ENCODE results near the gene SPTBN1. TPM values are rescaled to one million over a fixed set of nuclear protein-coding genes. Genes with fewer than 3 reads are reported as not detected.

The SPTBN1 gene
- total and polyA plus RNA-seq, 2 experiments from 2014 or later: 122 to 341 TPM

- TF ChIP-seq, protein P1, sequence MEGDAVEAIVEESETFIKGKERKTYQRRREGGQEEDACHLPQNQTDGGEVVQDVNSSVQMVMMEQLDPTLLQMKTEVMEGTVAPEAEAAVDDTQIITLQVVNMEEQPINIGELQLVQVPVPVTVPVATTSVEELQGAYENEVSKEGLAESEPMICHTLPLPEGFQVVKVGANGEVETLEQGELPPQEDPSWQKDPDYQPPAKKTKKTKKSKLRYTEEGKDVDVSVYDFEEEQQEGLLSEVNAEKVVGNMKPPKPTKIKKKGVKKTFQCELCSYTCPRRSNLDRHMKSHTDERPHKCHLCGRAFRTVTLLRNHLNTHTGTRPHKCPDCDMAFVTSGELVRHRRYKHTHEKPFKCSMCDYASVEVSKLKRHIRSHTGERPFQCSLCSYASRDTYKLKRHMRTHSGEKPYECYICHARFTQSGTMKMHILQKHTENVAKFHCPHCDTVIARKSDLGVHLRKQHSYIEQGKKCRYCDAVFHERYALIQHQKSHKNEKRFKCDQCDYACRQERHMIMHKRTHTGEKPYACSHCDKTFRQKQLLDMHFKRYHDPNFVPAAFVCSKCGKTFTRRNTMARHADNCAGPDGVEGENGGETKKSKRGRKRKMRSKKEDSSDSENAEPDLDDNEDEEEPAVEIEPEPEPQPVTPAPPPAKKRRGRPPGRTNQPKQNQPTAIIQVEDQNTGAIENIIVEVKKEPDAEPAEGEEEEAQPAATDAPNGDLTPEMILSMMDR (IDR thresholded peaks at IDR 0.05; ENCODE audit: poor library complexity): no peak
- TF ChIP-seq EZH2 (IDR thresholded peaks at IDR 0.05; ENCODE audit: borderline replicate concordance) (no peak), EZH2phosphoT487 (IDR thresholded peaks at IDR 0.05; ENCODE audit: low read depth, severe bottlenecking, unreplicated experiment) (no peak)
- Histone ChIP-seq H4K20me1 (ENCODE audit: insufficient read depth, poor library complexity, severe bottlenecking) (no peaks in the 10 kb centered on the region), H3K27me3 (no peaks in the 10 kb centered on the region), H3K4me1 (ENCODE audit: insufficient read depth) (no peaks in the 10 kb centered on the region), H3K27ac (no peak overlapping the region), H2AFZ (no peak overlapping the region), H3K36me3 (replicated peaks; ENCODE audit: insufficient read depth, low read depth) (no peaks in the 10 kb centered on the region), H3K4me3 (no peak overlapping the region), H3K79me2 (no peaks in the 10 kb centered on the region), H3K9me3 (ENCODE audit: low read depth) (no peaks in the 10 kb centered on the region), H3K4me2 (no peak overlapping the region), H3K9me2 (replicated peaks; ENCODE audit: insufficient read depth) (no peaks in the 10 kb centered on the region)
- DNase-seq (ENCODE audit: low spot score): no peak
These were observed 18.5 kb upstream of the SPTBN1 start for GRCh38 chr2:54437588-54437987.

DNA sequence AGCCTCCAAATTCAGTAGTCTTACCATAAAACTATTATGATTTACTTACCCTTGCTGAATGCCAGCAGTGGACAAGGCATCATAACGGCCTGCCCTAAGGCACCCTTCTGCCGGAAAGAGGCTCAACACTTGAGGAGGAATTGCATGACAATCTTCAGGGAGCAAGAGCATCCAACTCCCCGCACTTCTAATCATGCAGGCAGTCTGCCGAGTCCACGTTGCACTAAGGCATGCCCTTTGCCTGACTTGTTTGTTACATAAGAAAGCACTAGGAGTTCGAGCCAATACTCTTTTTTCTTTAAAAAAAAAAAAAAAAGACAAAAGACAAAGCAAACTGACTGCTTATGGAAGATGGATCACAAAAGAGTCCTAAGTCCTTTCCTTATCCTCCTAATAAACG, 17.9 kb upstream of the SPTBN1 start:
- no peaks in the 10 kb centered on the region for H4K20me1 ChIP-seq (ENCODE audit: insufficient read depth, poor library complexity, severe bottlenecking)
- H3K9me2 ChIP-seq (replicated peaks; ENCODE audit: insufficient read depth): no peaks in the 10 kb centered on the region
- H3K9me3 ChIP-seq (ENCODE audit: low read depth): no peaks in the 10 kb centered on the region
- H3K36me3 ChIP-seq (replicated peaks; ENCODE audit: insufficient read depth, low read depth): no peaks in the 10 kb centered on the region
- H3K4me1 ChIP-seq (ENCODE audit: insufficient read depth): no peaks in the 10 kb centered on the region
- no peaks in the 10 kb centered on the region for H3K79me2 ChIP-seq
- no peak overlapping the region for H2AFZ ChIP-seq
- no peaks in the 10 kb centered on the region for H3K27me3 ChIP-seq
- no peak overlapping the region for H3K27ac ChIP-seq
- TF ChIP-seq EZH2phosphoT487 (IDR thresholded peaks at IDR 0.05; ENCODE audit: low read depth, severe bottlenecking, unreplicated experiment): no peak
- no peak for TF ChIP-seq EZH2 (IDR thresholded peaks at IDR 0.05; ENCODE audit: borderline replicate concordance)
- TF ChIP-seq, protein P1 (IDR thresholded peaks at IDR 0.05; ENCODE audit: poor library complexity): no peak
- H3K4me3 ChIP-seq: no peak overlapping the region
- H3K4me2 ChIP-seq: no peak overlapping the region
- WGBS (ENCODE audit: low lambda C conversion rate, missing lambda C conversion rate): 73% methylated on average over 7 of the region's 7 CpGs
- no peak for DNase-seq (ENCODE audit: low spot score)

- Histone ChIP-seq H2AFZ (no peak overlapping the region), H3K4me2 (no peak overlapping the region), H4K20me1 (ENCODE audit: insufficient read depth, poor library complexity, severe bottlenecking) (no peaks in the 10 kb centered on the region), H3K27me3 (no peaks in the 10 kb centered on the region), H3K4me3 (no peak overlapping the region), H3K36me3 (replicated peaks; ENCODE audit: insufficient read depth, low read depth) (no peaks in the 10 kb centered on the region), H3K9me3 (ENCODE audit: low read depth) (no peaks in the 10 kb centered on the region), H3K9me2 (replicated peaks; ENCODE audit: insufficient read depth) (no peaks in the 10 kb centered on the region), H3K79me2 (no peaks in the 10 kb centered on the region), H3K27ac (no peak overlapping the region), H3K4me1 (ENCODE audit: insufficient read depth) (no peaks in the 10 kb centered on the region)
- no peak for TF ChIP-seq EZH2 (IDR thresholded peaks at IDR 0.05; ENCODE audit: borderline replicate concordance)
- no peak for DNase-seq (ENCODE audit: low spot score)
- WGBS (ENCODE audit: low lambda C conversion rate, missing lambda C conversion rate): 81% methylated on average over 4 of the region's 4 CpGs
These were observed 16.5 kb upstream of the SPTBN1 start for GRCh38 chr2:54439582-54439981.

GRCh38 chr2:54440050-54440449, 16.1 kb upstream of the SPTBN1 start:
- no peak overlapping the region for H3K4me3 ChIP-seq
- H3K27ac ChIP-seq: no peak overlapping the region
- no peak overlapping the region for H2AFZ ChIP-seq
- H3K79me2 ChIP-seq: no peaks in the 10 kb centered on the region
- no peak for DNase-seq (ENCODE audit: low spot score)
- no peaks in the 10 kb centered on the region for H3K4me1 ChIP-seq (ENCODE audit: insufficient read depth)
- WGBS (ENCODE audit: low lambda C conversion rate, missing lambda C conversion rate): 96% methylated on average over 2 of the region's 2 CpGs
- no peaks in the 10 kb centered on the region for H3K36me3 ChIP-seq (replicated peaks; ENCODE audit: insufficient read depth, low read depth)
- no peaks in the 10 kb centered on the region for H3K27me3 ChIP-seq
- no peak overlapping the region for H3K4me2 ChIP-seq
- H3K9me3 ChIP-seq (ENCODE audit: low read depth): no peaks in the 10 kb centered on the region
- H3K9me2 ChIP-seq (replicated peaks; ENCODE audit: insufficient read depth): no peaks in the 10 kb centered on the region
- no peak for TF ChIP-seq EZH2phosphoT487 (IDR thresholded peaks at IDR 0.05; ENCODE audit: low read depth, severe bottlenecking, unreplicated experiment)
- H4K20me1 ChIP-seq (ENCODE audit: insufficient read depth, poor library complexity, severe bottlenecking): no peaks in the 10 kb centered on the region
